Muscle layer of colon (tissue), 2 donors: ENCODE measurements around the gene KDM3A.

Experiments
- H3K27ac ChIP-seq: one replicate; pipeline ENCODE4 v1.7.0; 2013; ENCODE audit warnings: low read depth, mild to moderate bottlenecking, low read length, moderate library complexity
- H3K27me3 ChIP-seq, 2 donors: one replicate each; pipeline ENCODE4 v1.7.0; 2013; ENCODE audit warnings: low read length in 2 of 2, mild to moderate bottlenecking in 2 of 2; ENCODE audit not compliant: insufficient read depth in 2 of 2, control insufficient read depth in 1 of 2
- H3K36me3 ChIP-seq: one replicate; pipeline ENCODE4 v1.7.0; 2013; ENCODE audit warnings: mild to moderate bottlenecking, low read length; ENCODE audit not compliant: insufficient read depth
- H3K4me1 ChIP-seq: one replicate; pipeline ENCODE4 v1.7.0; 2013; ENCODE audit warnings: mild to moderate bottlenecking, low read length; ENCODE audit not compliant: insufficient read depth
- H3K4me3 ChIP-seq, 2 donors: one replicate each; pipeline ENCODE4 v1.7.0; 2013; ENCODE audit warnings: low read length in 2 of 2, low read depth in 1 of 2, mild to moderate bottlenecking in 1 of 2, moderate library complexity in 1 of 2
- H3K9ac ChIP-seq: one replicate; pipeline ENCODE4 v1.7.0; 2013; ENCODE audit warnings: low read length
- H3K9me3 ChIP-seq: one replicate; pipeline ENCODE4 v1.7.0; 2013; ENCODE audit warnings: mild to moderate bottlenecking, low read length
- donor health status: abdominal sarcoma.
- donor health status: Adenocarcinoma of cecum.

Gene KDM3A

GRCh38 chr2:86461042-86461743 lies 20.0 kb downstream of the KDM3A start:
- no peak overlapping the region for H3K4me3 ChIP-seq
- H3K36me3 ChIP-seq, result peaks cover 72% of the 10 kb centered on the region
- no peak overlapping the region for H3K27ac ChIP-seq
- H3K9me3 ChIP-seq, result no peaks in the 10 kb centered on the region
- H3K27me3 ChIP-seq, result no peaks in the 10 kb centered on the region
- H3K4me1 ChIP-seq, result peaks cover 22% of the 10 kb centered on the region
- H3K9ac ChIP-seq, result no peak overlapping the region

- H3K4me1 ChIP-seq, result peaks cover 37% of the 10 kb centered on the region
- no peaks in the 10 kb centered on the region for H3K9me3 ChIP-seq
- peak overlapping the region; percentile 43 for H3K27ac ChIP-seq
- peaks cover 65% of the 10 kb centered on the region for H3K36me3 ChIP-seq
- H3K9ac ChIP-seq, result no peak overlapping the region
- H3K27me3 ChIP-seq, result no peaks in the 10 kb centered on the region
- H3K4me3 ChIP-seq, result no peak overlapping the region
Observed at GRCh38 chr2:86464652-86465051, 23.5 kb downstream of the KDM3A start.

GRCh38 chr2:86466306-86466705 lies 25.1 kb downstream of the KDM3A start:
- H3K27ac ChIP-seq, result peak overlapping the region; percentile 12
- H3K4me1 ChIP-seq, result peaks cover 37% of the 10 kb centered on the region
- H3K9me3 ChIP-seq, result no peaks in the 10 kb centered on the region
- no peaks in the 10 kb centered on the region for H3K27me3 ChIP-seq
- peaks cover 61% of the 10 kb centered on the region for H3K36me3 ChIP-seq
- H3K9ac ChIP-seq, result no peak overlapping the region
- H3K4me3 ChIP-seq, result no peak overlapping the region

GRCh38 chr2:86468162-86469033 lies 27.2 kb downstream of the KDM3A start:
- Histone ChIP-seq H3K27me3 (no peaks in the 10 kb centered on the region), H3K36me3 (peaks cover 70% of the 10 kb centered on the region), H3K9ac (no peak overlapping the region), H3K4me3 (no peak overlapping the region), H3K27ac (no peak overlapping the region), H3K9me3 (no peaks in the 10 kb centered on the region), H3K4me1 (peaks cover 36% of the 10 kb centered on the region)

- Histone ChIP-seq H3K4me1 (peaks cover 19% of the 10 kb centered on the region), H3K36me3 (peaks cover 74% of the 10 kb centered on the region), H3K27ac (no peak overlapping the region), H3K9ac (no peak overlapping the region), H3K9me3 (no peaks in the 10 kb centered on the region), H3K27me3 (no peaks in the 10 kb centered on the region), H3K4me3 (no peak overlapping the region)
Observed at GRCh38 chr2:86470890-86471289, 29.7 kb downstream of the KDM3A start.

GRCh38 chr2:86471637-86472036 lies 30.5 kb downstream of the KDM3A start:
- H3K36me3 ChIP-seq, result peaks cover 76% of the 10 kb centered on the region
- no peak overlapping the region for H3K4me3 ChIP-seq
- H3K9ac ChIP-seq, result no peak overlapping the region
- H3K9me3 ChIP-seq, result no peaks in the 10 kb centered on the region
- no peaks in the 10 kb centered on the region for H3K27me3 ChIP-seq
- H3K27ac ChIP-seq, result no peak overlapping the region
- H3K4me1 ChIP-seq, result peaks cover 11% of the 10 kb centered on the region

- no peaks in the 10 kb centered on the region for H3K9me3 ChIP-seq
- no peak overlapping the region for H3K4me3 ChIP-seq
- no peak overlapping the region for H3K27ac ChIP-seq
- no peaks in the 10 kb centered on the region for H3K27me3 ChIP-seq
- no peak overlapping the region for H3K9ac ChIP-seq
- H3K36me3 ChIP-seq, result peaks cover 91% of the 10 kb centered on the region
- no peaks in the 10 kb centered on the region for H3K4me1 ChIP-seq
Observed at GRCh38 chr2:86476092-86476491, 34.9 kb downstream of the KDM3A start.

- no peaks in the 10 kb centered on the region for H3K27me3 ChIP-seq
- peaks cover 94% of the 10 kb centered on the region for H3K36me3 ChIP-seq
- H3K9ac ChIP-seq, result no peak overlapping the region
- H3K4me3 ChIP-seq, result no peak overlapping the region
- H3K4me1 ChIP-seq, result no peaks in the 10 kb centered on the region
- H3K27ac ChIP-seq, result no peak overlapping the region
- H3K9me3 ChIP-seq, result no peaks in the 10 kb centered on the region
Observed at GRCh38 chr2:86476918-86477317, 35.7 kb downstream of the KDM3A start.

- Histone ChIP-seq H3K36me3 (peaks cover 94% of the 10 kb centered on the region), H3K27ac (no peak overlapping the region), H3K9me3 (no peaks in the 10 kb centered on the region), H3K9ac (no peak overlapping the region), H3K4me1 (no peaks in the 10 kb centered on the region), H3K4me3 (no peak overlapping the region), H3K27me3 (no peaks in the 10 kb centered on the region)
Observed at GRCh38 chr2:86477349-86477748, 36.2 kb downstream of the KDM3A start.

GRCh38 chr2:86480105-86480504 lies 38.9 kb downstream of the KDM3A start:
- Histone ChIP-seq H3K36me3 (peaks cover 96% of the 10 kb centered on the region), H3K4me1 (peaks cover 6% of the 10 kb centered on the region)

GRCh38 chr2:86482034-86482433 lies 40.9 kb downstream of the KDM3A start:
- Histone ChIP-seq H3K27ac (no peak overlapping the region), H3K4me1 (peaks cover 6% of the 10 kb centered on the region), H3K36me3 (peaks cover 100% of the 10 kb centered on the region), H3K27me3 (no peaks in the 10 kb centered on the region), H3K9ac (no peak overlapping the region), H3K9me3 (no peaks in the 10 kb centered on the region), H3K4me3 (no peak overlapping the region)

More at GRCh38 chr2:86480105-86480504, 38.9 kb downstream of the KDM3A start:
- Histone ChIP-seq H3K9me3 (no peaks in the 10 kb centered on the region), H3K9ac (no peak overlapping the region), H3K4me3 (no peak overlapping the region), H3K27ac (no peak overlapping the region), H3K27me3 (no peaks in the 10 kb centered on the region)
